GM10266 (cell line): ENCODE measurements around the gene SLC10A7.
A peak's percentile ranks its signal among the peaks of the same experiment; 100 is the strongest.

ENCODE experiments used
- DNase-seq: peaks from one replicate; pipeline ENCODE4 v3.0.0; 2012; ENCODE audit errors: extremely low spot score
- TF ChIP-seq, protein P1 (sequence below): IDR thresholded peaks from 2 replicates; pipeline ENCODE4 v1.5.1; 2012; ENCODE audit warnings: mild to moderate bottlenecking, low read depth; ENCODE audit not compliant: control insufficient read depth, insufficient read depth; ENCODE audit errors: missing control alignments

Gene SLC10A7

DNA sequence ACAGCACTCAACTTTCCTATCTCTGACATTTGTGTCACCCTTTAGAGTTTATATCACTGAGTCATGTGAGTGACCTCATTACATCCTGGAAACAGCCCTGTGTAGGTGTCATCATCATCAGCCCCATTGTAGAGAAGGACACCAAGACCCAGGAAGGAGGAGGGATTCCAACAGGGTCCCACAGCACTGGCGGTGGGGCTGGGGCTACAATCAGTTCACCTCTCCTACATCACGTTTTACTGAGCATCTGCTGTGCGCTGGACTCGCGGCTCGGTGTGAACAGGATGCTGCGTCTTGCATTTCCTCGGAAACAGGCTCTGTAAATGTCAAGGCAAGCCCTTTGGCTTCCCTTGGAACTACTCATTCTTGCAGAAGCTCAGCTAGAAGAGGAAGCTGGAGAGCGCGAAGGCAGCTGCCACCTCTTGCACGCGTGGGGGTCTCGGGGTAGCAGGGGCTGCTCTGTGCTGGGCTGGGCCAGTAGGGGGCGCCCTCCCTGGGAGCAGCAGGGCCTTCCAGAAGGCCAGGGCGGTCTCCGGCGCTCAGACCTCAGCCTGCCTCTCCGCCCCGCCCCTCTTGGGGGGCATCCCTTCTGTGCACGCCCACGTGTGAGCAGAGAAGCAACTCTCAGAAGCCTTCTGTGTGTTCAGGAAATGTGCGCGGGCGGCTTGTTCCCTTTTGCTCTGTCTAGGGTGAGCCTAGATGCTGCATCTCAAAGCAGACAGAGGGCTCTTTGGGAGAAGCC is 278.4 kb downstream of the SLC10A7 start:
- DNase-seq: peak; percentile 83
- TF ChIP-seq, protein P1, sequence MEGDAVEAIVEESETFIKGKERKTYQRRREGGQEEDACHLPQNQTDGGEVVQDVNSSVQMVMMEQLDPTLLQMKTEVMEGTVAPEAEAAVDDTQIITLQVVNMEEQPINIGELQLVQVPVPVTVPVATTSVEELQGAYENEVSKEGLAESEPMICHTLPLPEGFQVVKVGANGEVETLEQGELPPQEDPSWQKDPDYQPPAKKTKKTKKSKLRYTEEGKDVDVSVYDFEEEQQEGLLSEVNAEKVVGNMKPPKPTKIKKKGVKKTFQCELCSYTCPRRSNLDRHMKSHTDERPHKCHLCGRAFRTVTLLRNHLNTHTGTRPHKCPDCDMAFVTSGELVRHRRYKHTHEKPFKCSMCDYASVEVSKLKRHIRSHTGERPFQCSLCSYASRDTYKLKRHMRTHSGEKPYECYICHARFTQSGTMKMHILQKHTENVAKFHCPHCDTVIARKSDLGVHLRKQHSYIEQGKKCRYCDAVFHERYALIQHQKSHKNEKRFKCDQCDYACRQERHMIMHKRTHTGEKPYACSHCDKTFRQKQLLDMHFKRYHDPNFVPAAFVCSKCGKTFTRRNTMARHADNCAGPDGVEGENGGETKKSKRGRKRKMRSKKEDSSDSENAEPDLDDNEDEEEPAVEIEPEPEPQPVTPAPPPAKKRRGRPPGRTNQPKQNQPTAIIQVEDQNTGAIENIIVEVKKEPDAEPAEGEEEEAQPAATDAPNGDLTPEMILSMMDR: peak; percentile 95

DNA sequence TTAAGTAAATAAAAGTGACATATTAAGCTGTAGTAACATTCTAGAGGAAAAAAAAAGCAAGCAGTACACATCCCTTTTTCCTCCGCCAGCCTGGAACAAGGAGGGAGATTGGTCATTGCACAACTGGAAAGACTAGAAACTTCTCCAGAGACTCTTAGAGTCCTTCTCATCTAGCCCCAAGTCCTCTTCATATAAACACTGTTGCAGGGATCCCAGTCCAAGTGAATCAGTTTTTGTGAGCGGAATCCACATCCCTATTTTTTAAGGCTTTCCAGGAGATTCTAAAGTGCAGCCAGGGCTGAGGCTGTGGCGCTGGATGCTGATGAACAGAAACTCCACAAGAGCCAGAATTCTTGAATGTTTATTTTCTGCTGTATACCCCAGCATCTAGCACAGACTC is 283.6 kb downstream of the SLC10A7 start:
- TF ChIP-seq, protein P1: no peak

DNA sequence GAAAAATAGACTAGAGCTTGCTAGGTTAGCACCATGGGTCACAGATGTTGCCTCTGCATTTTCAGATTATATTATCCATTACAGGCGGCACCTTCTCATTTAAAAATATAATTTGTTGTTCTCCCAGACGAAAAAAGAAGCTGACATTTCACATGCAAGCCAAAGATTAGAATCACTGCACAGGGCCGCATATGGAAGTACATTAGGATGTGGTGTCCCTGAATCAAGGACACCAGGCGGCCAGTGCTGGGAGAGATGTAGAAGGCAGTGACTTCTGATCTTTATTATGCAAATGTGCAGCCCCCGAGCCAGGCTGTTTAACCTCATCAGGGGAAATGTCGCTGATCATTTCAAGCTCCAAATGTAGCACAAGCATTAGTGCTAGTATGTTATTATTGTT is 284.6 kb downstream of the SLC10A7 start:
- TF ChIP-seq, protein P1: no peak
- no peak for DNase-seq

More for the DNA sequence above, 283.6 kb downstream of the SLC10A7 start:
- DNase-seq: no peak

DNA sequence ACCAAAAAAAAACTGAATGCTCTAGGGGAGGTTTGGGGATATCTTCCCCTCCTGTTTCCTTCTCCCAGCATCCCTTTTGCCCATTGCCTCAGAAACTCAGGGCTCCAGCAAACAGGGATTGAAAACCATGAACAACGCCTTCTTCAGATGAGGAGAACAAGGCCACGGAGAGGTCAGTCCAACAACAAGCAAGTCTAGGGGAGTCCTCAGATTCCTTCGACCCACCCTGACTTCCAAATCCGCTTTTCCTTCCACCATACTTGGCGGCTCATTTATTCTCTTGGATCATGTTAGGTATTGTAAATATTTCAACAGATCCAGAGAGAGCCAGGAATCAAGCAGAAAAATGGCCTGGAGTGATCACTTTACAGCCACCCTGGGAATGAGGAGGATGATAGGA is 285.5 kb downstream of the SLC10A7 start:
- DNase-seq: no peak
- TF ChIP-seq, protein P1: no peak

DNA sequence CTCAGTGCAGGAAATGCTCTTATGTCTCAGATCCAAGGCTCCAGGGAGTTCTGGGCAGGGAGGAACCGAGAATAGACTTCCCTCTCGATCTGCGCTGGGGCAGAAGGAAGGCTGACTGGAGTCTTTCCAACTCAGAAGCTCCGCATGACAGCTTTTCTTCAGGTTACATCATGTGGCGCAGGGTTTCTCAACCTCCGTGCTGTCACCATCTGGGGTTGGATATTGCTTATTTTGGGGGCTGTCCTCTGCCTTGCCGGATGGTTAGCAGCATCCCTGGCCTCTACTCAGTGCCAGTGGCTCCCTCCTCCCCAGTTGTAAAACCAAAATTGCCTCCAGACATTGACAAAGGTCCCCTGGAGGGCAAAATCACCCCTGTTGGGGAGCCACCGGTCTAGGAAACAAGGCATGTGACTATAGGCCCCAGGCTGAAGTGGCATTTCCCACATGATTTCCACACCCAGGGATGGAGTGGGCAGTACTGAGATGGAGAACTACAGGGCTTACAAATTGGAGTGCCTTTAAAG is 286.0 kb downstream of the SLC10A7 start:
- DNase-seq: no peak

DNA sequence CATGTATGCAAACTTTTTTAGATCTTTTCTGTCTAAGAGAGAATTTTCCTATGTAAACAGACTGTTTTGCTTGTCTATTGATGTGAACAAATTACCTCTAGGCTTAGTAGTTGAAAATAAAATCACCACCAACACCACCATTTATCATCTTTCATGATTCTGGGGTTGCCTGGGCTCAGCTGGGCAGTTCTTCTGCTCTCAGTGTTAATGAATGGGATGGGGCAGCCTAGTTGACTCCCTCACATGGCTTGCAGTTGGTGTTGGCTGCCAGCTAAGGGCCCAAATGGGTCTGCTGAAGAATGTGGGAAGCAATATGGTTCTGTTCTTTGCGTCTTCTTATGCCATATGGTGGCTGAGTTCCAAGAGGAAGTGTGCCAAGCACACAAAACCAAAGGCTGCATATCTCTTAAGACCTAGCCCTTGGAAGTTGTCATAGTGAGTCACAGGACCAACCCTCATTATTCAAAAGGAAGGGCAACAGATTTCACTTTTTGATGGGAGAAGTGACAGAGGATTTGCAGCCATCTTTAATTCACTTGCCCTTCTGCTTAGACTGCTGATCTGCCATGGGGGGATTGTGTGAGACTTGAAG is 289.5 kb downstream of the SLC10A7 start:
- DNase-seq: no peak
- TF ChIP-seq, protein P1: no peak

More for the DNA sequence above, 286.0 kb downstream of the SLC10A7 start:
- TF ChIP-seq, protein P1: no peak

DNA sequence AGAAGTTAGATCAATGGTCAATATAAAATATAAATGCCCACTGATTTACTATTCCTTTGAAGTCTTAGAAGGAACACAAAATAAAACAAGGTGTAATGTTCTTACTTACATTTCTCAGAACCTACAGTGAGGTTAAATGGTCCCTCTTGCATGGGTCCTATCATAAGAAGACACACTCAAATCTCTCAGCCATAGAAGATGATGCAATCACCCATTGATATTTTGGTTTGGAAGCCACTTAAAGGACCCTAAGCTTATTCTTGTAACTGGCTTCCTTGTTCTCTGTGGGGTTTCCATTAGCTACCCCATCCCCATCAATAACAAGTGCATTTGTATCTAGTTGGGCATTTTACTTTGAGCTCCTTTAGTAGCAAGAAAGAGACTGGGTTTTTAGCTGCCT is 292.3 kb downstream of the SLC10A7 start:
- TF ChIP-seq, protein P1: no peak
- DNase-seq: no peak
